Glutamatergic neuron (in vitro differentiated cells): ENCODE results near the gene VSIG4. TPM values are rescaled to one million over a fixed set of nuclear protein-coding genes. Genes with fewer than 3 reads are reported as not detected.

Experiments used
- DNase-seq: peaks from one replicate; pipeline ENCODE4 v3.0.0; 2022
- H3K27ac Mint-ChIP-seq: one replicate; pipeline ENCODE4 v1.8.0; 2020; ENCODE audit warnings: mild to moderate bottlenecking, mixed read lengths, inconsistent platforms; ENCODE audit not compliant: unreplicated experiment
- H3K27me3 Mint-ChIP-seq: one replicate; pipeline ENCODE4 v1.8.0; 2020; ENCODE audit warnings: mild to moderate bottlenecking, moderate library complexity, mixed read lengths, inconsistent platforms; ENCODE audit not compliant: unreplicated experiment
- H3K36me3 Mint-ChIP-seq: one replicate; pipeline ENCODE4 v1.8.0; 2020; ENCODE audit warnings: mild to moderate bottlenecking, mixed read lengths, inconsistent platforms; ENCODE audit not compliant: unreplicated experiment
- H3K4me1 Mint-ChIP-seq: one replicate; pipeline ENCODE4 v1.8.0; 2020; ENCODE audit warnings: mild to moderate bottlenecking, low read depth, mixed read lengths, inconsistent platforms; ENCODE audit not compliant: unreplicated experiment
- H3K4me3 Mint-ChIP-seq: one replicate; pipeline ENCODE4 v1.8.0; 2020; ENCODE audit warnings: mild to moderate bottlenecking, mixed read lengths, inconsistent platforms; ENCODE audit not compliant: unreplicated experiment
- H3K9me3 Mint-ChIP-seq: one replicate; pipeline ENCODE4 v1.8.0; 2020; ENCODE audit warnings: mild to moderate bottlenecking, moderate library complexity, mixed read lengths, inconsistent platforms; ENCODE audit not compliant: unreplicated experiment
- total RNA-seq: library from RNA; stranded (reverse); fragmentation: NEBNext Ultra II Directional; extraction: Animal tissue kit (Norgen Biotek cat#: 25700); gene quantifications from one replicate; pipeline ENCODE4 v1.2.1, GENCODE V29; 2021; ENCODE audit not compliant: unreplicated experiment
- TF ChIP-seq, protein P1 (sequence below): fragments of 200-600 bp; sonication (generic); IDR thresholded peaks from one replicate; pipeline ENCODE4 v1.5.0; 2021; ENCODE audit not compliant: partially characterized antibody, unreplicated experiment

Gene VSIG4
- total RNA-seq, 1 donor from 2014 or later, result not detected

- no peaks in the 10 kb centered on the region for H3K9me3 Mint-ChIP-seq
- DNase-seq, result no peak
- no peak overlapping the region for H3K4me3 Mint-ChIP-seq
- no peak overlapping the region for H3K27ac Mint-ChIP-seq
- TF ChIP-seq, protein P1, sequence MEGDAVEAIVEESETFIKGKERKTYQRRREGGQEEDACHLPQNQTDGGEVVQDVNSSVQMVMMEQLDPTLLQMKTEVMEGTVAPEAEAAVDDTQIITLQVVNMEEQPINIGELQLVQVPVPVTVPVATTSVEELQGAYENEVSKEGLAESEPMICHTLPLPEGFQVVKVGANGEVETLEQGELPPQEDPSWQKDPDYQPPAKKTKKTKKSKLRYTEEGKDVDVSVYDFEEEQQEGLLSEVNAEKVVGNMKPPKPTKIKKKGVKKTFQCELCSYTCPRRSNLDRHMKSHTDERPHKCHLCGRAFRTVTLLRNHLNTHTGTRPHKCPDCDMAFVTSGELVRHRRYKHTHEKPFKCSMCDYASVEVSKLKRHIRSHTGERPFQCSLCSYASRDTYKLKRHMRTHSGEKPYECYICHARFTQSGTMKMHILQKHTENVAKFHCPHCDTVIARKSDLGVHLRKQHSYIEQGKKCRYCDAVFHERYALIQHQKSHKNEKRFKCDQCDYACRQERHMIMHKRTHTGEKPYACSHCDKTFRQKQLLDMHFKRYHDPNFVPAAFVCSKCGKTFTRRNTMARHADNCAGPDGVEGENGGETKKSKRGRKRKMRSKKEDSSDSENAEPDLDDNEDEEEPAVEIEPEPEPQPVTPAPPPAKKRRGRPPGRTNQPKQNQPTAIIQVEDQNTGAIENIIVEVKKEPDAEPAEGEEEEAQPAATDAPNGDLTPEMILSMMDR, result no peak
- no peaks in the 10 kb centered on the region for H3K27me3 Mint-ChIP-seq
- no peaks in the 10 kb centered on the region for H3K36me3 Mint-ChIP-seq
- no peaks in the 10 kb centered on the region for H3K4me1 Mint-ChIP-seq
Observed at GRCh38 chrX:66002824-66003680, 36.8 kb downstream of the VSIG4 start.

DNA sequence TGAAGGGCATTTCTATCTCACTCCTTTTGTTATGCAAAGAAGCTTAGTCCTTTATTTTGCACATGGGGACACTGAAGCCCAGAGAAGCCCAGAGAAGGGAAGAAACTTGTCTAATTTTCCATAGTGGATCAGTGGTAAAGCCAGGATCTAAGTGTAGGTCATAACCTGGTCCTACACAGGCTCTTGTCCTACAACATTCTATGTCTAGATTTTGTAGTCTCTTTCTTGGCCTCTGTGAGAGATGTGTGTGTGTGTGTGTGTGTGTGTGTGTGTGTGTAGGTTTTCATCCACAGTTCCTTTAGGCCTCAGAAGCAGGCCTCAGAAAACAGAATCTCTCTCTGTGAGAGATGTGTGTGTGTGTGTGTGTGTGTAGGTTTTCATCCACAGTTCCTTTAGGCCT lies 38.3 kb downstream of the VSIG4 start:
- TF ChIP-seq, protein P1, result no peak
- no peaks in the 10 kb centered on the region for H3K9me3 Mint-ChIP-seq
- no peaks in the 10 kb centered on the region for H3K36me3 Mint-ChIP-seq
- no peak overlapping the region for H3K4me3 Mint-ChIP-seq
- DNase-seq, result no peak
- no peak overlapping the region for H3K27ac Mint-ChIP-seq
- no peaks in the 10 kb centered on the region for H3K27me3 Mint-ChIP-seq
- no peaks in the 10 kb centered on the region for H3K4me1 Mint-ChIP-seq

DNA sequence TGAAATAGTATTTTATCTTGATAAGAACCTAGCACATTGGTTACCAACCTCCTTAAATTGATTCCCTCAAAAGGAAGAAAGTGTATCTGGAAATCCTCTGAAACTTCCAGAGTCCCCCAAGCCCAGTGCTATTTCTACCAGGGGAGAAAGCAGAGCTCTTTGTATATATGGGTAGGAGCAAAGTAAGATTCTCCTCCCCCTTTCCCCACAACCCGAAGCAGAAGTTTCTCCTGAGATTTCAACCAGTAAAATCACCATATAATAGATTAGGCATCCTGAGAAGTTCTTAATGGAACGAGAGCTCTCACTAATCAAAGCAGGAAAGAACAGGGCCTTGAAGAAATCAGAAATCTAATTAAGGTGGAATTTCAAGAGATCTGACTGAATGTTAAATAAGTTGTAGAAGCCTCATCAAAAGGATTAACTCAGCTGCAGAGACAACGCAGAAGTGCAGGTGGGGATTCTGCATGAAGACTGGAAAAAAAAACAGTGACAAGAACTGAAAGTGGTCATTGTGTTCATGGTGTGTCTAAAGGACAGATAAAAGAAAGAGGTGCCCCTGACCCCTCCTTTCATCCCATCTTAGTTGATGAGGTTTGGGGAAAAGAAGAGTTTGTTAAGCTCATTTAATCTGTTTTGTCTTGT lies 39.1 kb downstream of the VSIG4 start:
- H3K4me3 Mint-ChIP-seq, result no peak overlapping the region
- no peak overlapping the region for H3K27ac Mint-ChIP-seq
- H3K9me3 Mint-ChIP-seq, result no peaks in the 10 kb centered on the region

GRCh38 chrX:66000178-66000577 lies 39.7 kb downstream of the VSIG4 start:
- H3K4me3 Mint-ChIP-seq, result no peak overlapping the region
- no peak for DNase-seq
- H3K4me1 Mint-ChIP-seq, result no peaks in the 10 kb centered on the region
- no peaks in the 10 kb centered on the region for H3K9me3 Mint-ChIP-seq
- TF ChIP-seq, protein P1, result no peak
- no peaks in the 10 kb centered on the region for H3K36me3 Mint-ChIP-seq
- H3K27ac Mint-ChIP-seq, result no peak overlapping the region
- no peaks in the 10 kb centered on the region for H3K27me3 Mint-ChIP-seq

More for the DNA sequence above, 39.1 kb downstream of the VSIG4 start:
- no peak for DNase-seq
- H3K36me3 Mint-ChIP-seq, result no peaks in the 10 kb centered on the region
- H3K4me1 Mint-ChIP-seq, result no peaks in the 10 kb centered on the region
- H3K27me3 Mint-ChIP-seq, result no peaks in the 10 kb centered on the region
- TF ChIP-seq, protein P1, result no peak
